Natural killer cell (primary cell): ENCODE measurements around the gene FZD8. TPM values are rescaled to one million over a fixed set of nuclear protein-coding genes. Genes with fewer than 3 reads are reported as not detected.
A peak's percentile ranks its signal among the peaks of the same experiment; 100 is the strongest.

Source experiments
- ATAC-seq, 3 donors: fragments of 150-1000 bp in 2 of 3; fragments of 200-7000 bp in 1 of 3; cut with Tn5 transposase; 1 replicate in 1 of 3; 2 replicates in 2 of 3; pipeline ENCODE4 v1.10.0; 2021; ENCODE audit warnings: mild to moderate bottlenecking in 2 of 3, moderate library complexity in 2 of 3
- DNase-seq, 2 donors: peaks; one replicate each; pipeline versions ENCODE4 v3.0.0 to v3.0.0-alpha.2; 2013 to 2021; ENCODE audit warnings: mixed read lengths in 1 of 2
- H3K27ac ChIP-seq: one replicate; pipeline ENCODE4 v1.5.1; 2013; ENCODE audit warnings: mild to moderate bottlenecking, low read length
- H3K27me3 ChIP-seq: one replicate; pipeline ENCODE4 v1.6.1; 2013; ENCODE audit warnings: low read length; ENCODE audit not compliant: control insufficient read depth, insufficient read depth
- H3K36me3 ChIP-seq: one replicate; pipeline ENCODE4 v1.6.1; 2013; ENCODE audit warnings: low read length; ENCODE audit not compliant: control insufficient read depth, insufficient read depth
- H3K4me1 ChIP-seq: one replicate; pipeline ENCODE4 v1.6.1; 2013; ENCODE audit warnings: low read length; ENCODE audit not compliant: control insufficient read depth, insufficient read depth
- H3K4me3 ChIP-seq: one replicate; pipeline ENCODE4 v1.5.1; 2013; ENCODE audit warnings: low read length
- H3K9me3 ChIP-seq: one replicate; pipeline ENCODE4 v1.6.1; 2013; ENCODE audit warnings: low read length; ENCODE audit not compliant: control insufficient read depth, insufficient read depth
- H3K27ac Mint-ChIP-seq, 2 donors: one replicate each; pipeline ENCODE4 v1.8.0; 2022; ENCODE audit warnings: mild to moderate bottlenecking in 2 of 2, mixed read lengths in 2 of 2, moderate library complexity in 1 of 2
- H3K27me3 Mint-ChIP-seq, 2 donors: one replicate each; pipeline ENCODE4 v1.8.0; 2022; ENCODE audit warnings: low read depth in 2 of 2, mixed read lengths in 2 of 2
- H3K36me3 Mint-ChIP-seq: one replicate; pipeline ENCODE4 v1.8.0; 2022; ENCODE audit warnings: mixed read lengths
- H3K4me1 Mint-ChIP-seq, 2 donors: one replicate each; pipeline ENCODE4 v1.8.0; 2022; ENCODE audit warnings: mixed read lengths in 2 of 2
- H3K4me3 Mint-ChIP-seq: one replicate; pipeline ENCODE4 v1.8.0; 2022; ENCODE audit warnings: mild to moderate bottlenecking, moderate library complexity, mixed read lengths
- H3K9me3 Mint-ChIP-seq, 2 donors: one replicate each; pipeline ENCODE4 v1.8.0; 2022; ENCODE audit warnings: mixed read lengths in 2 of 2
- WGBS: methylation state at CpG from one replicate; pipeline ENCODE4 v1.1.7; 2013; ENCODE audit warnings: missing lambda C conversion rate; ENCODE audit not compliant: insufficient coverage; 5-methylcytosine and 5-hydroxymethylcytosine counted together
- intact Hi-C: fragments of 100-400 bp; cut with micrococcal nuclease; formaldehyde crosslinking; loops from one replicate; pipeline ENCODE4 v1.14.2; 2022
- total RNA-seq, 4 donors: library from RNA; stranded (reverse); fragments of 120-200 nt in 1 of 4; gene quantifications; one replicate each; pipeline versions ENCODE4 v1.2.3 to v1.2.4, GENCODE V29; 2013 to 2022
- TF ChIP-seq, protein P1 (sequence below): fragments of 200-600 bp; IDR thresholded peaks from one replicate; pipeline ENCODE4 v1.8.0; 2022; ENCODE audit warnings: antibody characterized with exemption

Gene FZD8
- total RNA-seq, 3 donors from 2014 or later (not counting 1 experiment from before 2014, with no cell fraction given), result 0.85 to 1.4 (median 1.4) TPM

- Histone ChIP-seq H3K27me3 (peaks cover 4% of the 10 kb centered on the region), H3K27ac (no peak overlapping the region), H3K9me3 (no peaks in the 10 kb centered on the region), H3K4me3 (peak overlapping the region; percentile 29), H3K36me3 (no peaks in the 10 kb centered on the region), H3K4me1 (peaks cover 35% of the 10 kb centered on the region)
- H3K4me3 Mint-ChIP-seq, result peak overlapping the region; percentile 85
- ATAC-seq, result no peak
- WGBS, result 3% methylated on average over 17 of the region's 17 CpGs
- H3K4me1 Mint-ChIP-seq, result peaks cover 22 to 33% of the 10 kb centered on the region in 2 donors
- peaks cover 19 to 20% of the 10 kb centered on the region in 2 donors for H3K27me3 Mint-ChIP-seq
- H3K36me3 Mint-ChIP-seq, result no peaks in the 10 kb centered on the region
- H3K9me3 Mint-ChIP-seq, result no peaks in the 10 kb centered on the region
- no peak for DNase-seq
- intact Hi-C loops, result loop anchor here (10.0 kb wide), 1 partner anchor 518 kb away; the partner anchor contains the start of gene CREM
- peak overlapping the region in 1 of 2 donors; percentile 68 for H3K27ac Mint-ChIP-seq
- TF ChIP-seq, protein P1, sequence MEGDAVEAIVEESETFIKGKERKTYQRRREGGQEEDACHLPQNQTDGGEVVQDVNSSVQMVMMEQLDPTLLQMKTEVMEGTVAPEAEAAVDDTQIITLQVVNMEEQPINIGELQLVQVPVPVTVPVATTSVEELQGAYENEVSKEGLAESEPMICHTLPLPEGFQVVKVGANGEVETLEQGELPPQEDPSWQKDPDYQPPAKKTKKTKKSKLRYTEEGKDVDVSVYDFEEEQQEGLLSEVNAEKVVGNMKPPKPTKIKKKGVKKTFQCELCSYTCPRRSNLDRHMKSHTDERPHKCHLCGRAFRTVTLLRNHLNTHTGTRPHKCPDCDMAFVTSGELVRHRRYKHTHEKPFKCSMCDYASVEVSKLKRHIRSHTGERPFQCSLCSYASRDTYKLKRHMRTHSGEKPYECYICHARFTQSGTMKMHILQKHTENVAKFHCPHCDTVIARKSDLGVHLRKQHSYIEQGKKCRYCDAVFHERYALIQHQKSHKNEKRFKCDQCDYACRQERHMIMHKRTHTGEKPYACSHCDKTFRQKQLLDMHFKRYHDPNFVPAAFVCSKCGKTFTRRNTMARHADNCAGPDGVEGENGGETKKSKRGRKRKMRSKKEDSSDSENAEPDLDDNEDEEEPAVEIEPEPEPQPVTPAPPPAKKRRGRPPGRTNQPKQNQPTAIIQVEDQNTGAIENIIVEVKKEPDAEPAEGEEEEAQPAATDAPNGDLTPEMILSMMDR, result no peak
Observed at GRCh38 chr10:35642793-35643114, 658 bp upstream of the FZD8 start.

DNA sequence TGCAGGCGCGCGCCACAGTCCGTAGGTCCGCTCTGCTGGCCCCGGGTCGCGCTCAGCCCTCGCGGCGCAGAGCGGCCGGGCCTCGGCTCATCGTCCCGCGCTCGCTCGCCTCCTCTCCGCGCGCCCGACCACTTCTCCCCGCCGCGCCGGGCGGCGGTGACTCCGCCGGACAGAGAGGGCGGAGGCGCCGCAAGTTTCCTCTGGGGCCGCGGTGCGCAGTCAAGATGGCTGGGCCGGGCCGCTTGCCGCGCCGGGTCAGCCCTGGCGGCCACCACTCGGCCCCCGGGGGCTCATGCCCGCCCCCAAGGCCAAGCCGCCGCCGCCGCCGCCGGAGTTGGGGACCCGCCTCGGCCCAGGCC is 441 bp downstream of the FZD8 start:
- Histone ChIP-seq H3K27ac (no peak overlapping the region), H3K4me1 (peaks cover 35% of the 10 kb centered on the region), H3K36me3 (no peaks in the 10 kb centered on the region), H3K9me3 (no peaks in the 10 kb centered on the region), H3K4me3 (peak overlapping the region; percentile 29), H3K27me3 (peaks cover 13% of the 10 kb centered on the region)
- H3K9me3 Mint-ChIP-seq, result no peaks in the 10 kb centered on the region
- H3K36me3 Mint-ChIP-seq, result no peaks in the 10 kb centered on the region
- H3K27ac Mint-ChIP-seq, result no peak overlapping the region
- under 1% methylated on average over 54 of the region's 54 CpGs for WGBS
- peaks cover 29 to 30% of the 10 kb centered on the region in 2 donors for H3K27me3 Mint-ChIP-seq
- TF ChIP-seq, protein P1, result no peak
- intact Hi-C loops, result loop anchor here (10.0 kb wide), 1 partner anchor 517 kb away; the partner anchor contains the start of gene CREM
- DNase-seq (peak; percentile 10 to 19), ATAC-seq (peak; percentile 7 to 19 (median 11))
- peaks cover 27 to 33% of the 10 kb centered on the region in 2 donors for H3K4me1 Mint-ChIP-seq
- peak overlapping the region; percentile 85 for H3K4me3 Mint-ChIP-seq

DNA sequence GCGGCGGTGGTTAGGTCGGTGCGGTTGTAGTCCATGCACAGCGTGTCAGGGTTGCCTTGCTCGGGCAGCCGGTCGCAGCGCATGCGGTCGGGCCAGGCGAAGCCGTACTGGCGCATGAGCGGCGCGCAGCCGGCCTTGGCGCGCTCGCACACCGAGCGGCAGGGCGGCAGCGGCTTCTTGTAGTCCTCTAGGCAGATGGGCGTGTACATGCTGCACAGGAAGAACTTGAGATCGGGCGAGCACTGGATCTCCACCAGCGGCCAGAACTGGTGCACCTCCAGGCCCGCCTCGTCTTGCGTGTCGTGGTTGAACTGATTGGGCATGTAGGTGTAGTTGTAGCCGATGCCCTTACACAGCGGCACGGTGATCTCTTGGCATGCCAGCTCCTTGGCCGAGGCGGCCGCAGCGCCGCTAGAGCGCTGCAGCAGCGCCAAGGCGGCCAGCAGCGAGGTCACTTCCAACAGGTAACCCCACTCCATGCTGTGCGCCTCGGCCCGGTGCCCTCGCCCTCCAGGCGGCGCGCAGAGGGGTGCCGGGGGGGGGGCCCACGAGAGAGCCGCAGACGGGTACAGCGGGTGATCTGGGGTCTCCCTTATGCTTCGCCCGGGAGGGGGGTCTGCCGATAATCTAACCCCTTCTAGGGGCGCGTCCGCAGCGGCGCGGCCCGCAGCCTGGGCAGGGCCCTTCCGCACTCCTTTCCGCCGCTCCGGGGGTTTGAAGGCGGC is 983 bp downstream of the FZD8 start:
- H3K4me1 Mint-ChIP-seq, result peaks cover 27 to 33% of the 10 kb centered on the region in 2 donors
- TF ChIP-seq, protein P1, result no peak
- Histone ChIP-seq H3K4me3 (peak overlapping the region; percentile 34), H3K27ac (no peak overlapping the region), H3K27me3 (peaks cover 18% of the 10 kb centered on the region), H3K36me3 (no peaks in the 10 kb centered on the region), H3K4me1 (peaks cover 35% of the 10 kb centered on the region), H3K9me3 (no peaks in the 10 kb centered on the region)
- no peaks in the 10 kb centered on the region for H3K36me3 Mint-ChIP-seq
- H3K27me3 Mint-ChIP-seq, result peaks cover 32 to 36% of the 10 kb centered on the region in 2 donors
- DNase-seq (peak; percentile 25 to 62), ATAC-seq (peak; percentile 31 to 45 (median 38))
- intact Hi-C loops, result loop anchor here (10.0 kb wide), 1 partner anchor 516 kb away; the partner anchor contains the start of gene CREM
- H3K4me3 Mint-ChIP-seq, result peak overlapping the region; percentile 87
- H3K27ac Mint-ChIP-seq, result no peak overlapping the region
- under 1% methylated on average over 72 of the region's 72 CpGs for WGBS
- no peaks in the 10 kb centered on the region for H3K9me3 Mint-ChIP-seq
